Neural progenitor cell (in vitro differentiated cells): Measurements from ENCODE around the gene RPS6KA2.
"Not testable (repeated sequence)": the region's sequence is repeated elsewhere in the genome, so short reads cannot be mapped to it uniquely, and the experiment has no call there.

Source experiments
- EZH2 ChIP-seq: fragments of 200-600 bp; sonication (generic); IDR thresholded peaks from 2 replicates; pipeline ENCODE4 v1.6.1; 2017; ENCODE audit warnings: antibody characterized with exemption, mild to moderate bottlenecking, moderate library complexity
- EZH2phosphoT487 ChIP-seq: fragments of 200-600 bp; sonication (generic); IDR thresholded peaks from 2 replicates; pipeline ENCODE4 v1.6.1; 2017; ENCODE audit warnings: antibody characterized with exemption
- TF ChIP-seq, protein P1 (sequence below): fragments of 200-600 bp; sonication (generic); IDR thresholded peaks from 2 replicates; pipeline ENCODE4 v1.5.1; 2017; ENCODE audit warnings: antibody characterized with exemption, mild to moderate bottlenecking

- TF ChIP-seq, protein P1, sequence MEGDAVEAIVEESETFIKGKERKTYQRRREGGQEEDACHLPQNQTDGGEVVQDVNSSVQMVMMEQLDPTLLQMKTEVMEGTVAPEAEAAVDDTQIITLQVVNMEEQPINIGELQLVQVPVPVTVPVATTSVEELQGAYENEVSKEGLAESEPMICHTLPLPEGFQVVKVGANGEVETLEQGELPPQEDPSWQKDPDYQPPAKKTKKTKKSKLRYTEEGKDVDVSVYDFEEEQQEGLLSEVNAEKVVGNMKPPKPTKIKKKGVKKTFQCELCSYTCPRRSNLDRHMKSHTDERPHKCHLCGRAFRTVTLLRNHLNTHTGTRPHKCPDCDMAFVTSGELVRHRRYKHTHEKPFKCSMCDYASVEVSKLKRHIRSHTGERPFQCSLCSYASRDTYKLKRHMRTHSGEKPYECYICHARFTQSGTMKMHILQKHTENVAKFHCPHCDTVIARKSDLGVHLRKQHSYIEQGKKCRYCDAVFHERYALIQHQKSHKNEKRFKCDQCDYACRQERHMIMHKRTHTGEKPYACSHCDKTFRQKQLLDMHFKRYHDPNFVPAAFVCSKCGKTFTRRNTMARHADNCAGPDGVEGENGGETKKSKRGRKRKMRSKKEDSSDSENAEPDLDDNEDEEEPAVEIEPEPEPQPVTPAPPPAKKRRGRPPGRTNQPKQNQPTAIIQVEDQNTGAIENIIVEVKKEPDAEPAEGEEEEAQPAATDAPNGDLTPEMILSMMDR = not testable (repeated sequence)
- TF ChIP-seq EZH2phosphoT487, EZH2: not testable (repeated sequence)
Observed at GRCh38 chr6:166362427-166362826, 264.6 kb downstream of the RPS6KA2 start.
